HepG2 (cell line): ENCODE data around the gene PEPD. TPM values are rescaled to one million over a fixed set of nuclear protein-coding genes. Genes with fewer than 3 reads are reported as not detected.

Experiments used
- ATAC-seq: fragments of 200-7000 bp; cut with Tn5 transposase; 3 replicates; pipeline ENCODE4 v1.9.1; 2020; ENCODE audit warnings: mild to moderate bottlenecking, moderate library complexity
- BruUV-seq: library from RNA; stranded (reverse); fragments of 400-500 nt; replicated peaks from 2 replicates; lab custom pipeline; 2021; lab: Mats Ljungman, UMichigan
- CTCF ChIA-PET: fragments of 300-600 bp; formaldehyde crosslinking; extraction: SDS; loops from one replicate; lab custom pipeline; 2021; ENCODE audit warnings: low total read pairs, inconsistent platforms, low intra/inter-chr PET ratio; lab: Yijun Ruan, JAX
- POLR2A ChIA-PET: fragments of 350-600 bp; sonication (Branson Sonifier 250); formaldehyde crosslinking; loops from one replicate; lab custom pipeline; 2020; ENCODE audit warnings: antibody characterized with exemption, inconsistent platforms; lab: Yijun Ruan, JAX
- DNase-seq: peaks from one replicate; pipeline ENCODE4 v3.0.0-alpha.2; 2015; ENCODE audit warnings: low spot score
- FAIRE-seq: peaks from 3 replicates; lab custom pipeline; 2011; peaks lifted over from hg19 to GRCh38; lab: Jason Lieb, UNC
- H2AFZ ChIP-seq: one replicate; pipeline ENCODE4 v1.6.1; 2011; ENCODE audit warnings: low read length, inconsistent platforms
- H3K27ac ChIP-seq: fragments of 300-600 bp; 3 replicates; pipeline ENCODE4 v1.8.0; 2011; ENCODE audit warnings: mixed run types, mild to moderate bottlenecking, mixed read lengths, low read length, inconsistent platforms; ENCODE audit not compliant: insufficient read depth; ENCODE audit errors: extremely low read length
- H3K27me3 ChIP-seq, 2 experiments: fragments of 200-600 bp in 1 of 2; 2 replicates in 1 of 2; 3 replicates in 1 of 2; pipeline versions ENCODE4 v1.6.0 to v1.8.0; 2011; ENCODE audit warnings: low read length in 2 of 2, mild to moderate bottlenecking in 2 of 2, moderate library complexity in 2 of 2, inconsistent platforms in 1 of 2; ENCODE audit not compliant: insufficient read depth in 2 of 2, control insufficient read depth in 1 of 2
- H3K36me3 ChIP-seq, 2 experiments: fragments of 200-600 bp in 1 of 2; replicated peaks in 1 of 2; 2 replicates in 1 of 2; 3 replicates in 1 of 2; pipeline versions ENCODE4 v1.5.1 to v1.8.0; 2011; ENCODE audit warnings: low read length in 2 of 2, inconsistent platforms in 1 of 2; ENCODE audit not compliant: insufficient read depth in 2 of 2, control insufficient read depth in 1 of 2
- H3K4me1 ChIP-seq: 2 replicates; pipeline ENCODE4 v1.5.1; 2012; ENCODE audit warnings: low read length, inconsistent platforms; ENCODE audit not compliant: insufficient read depth
- H3K4me2 ChIP-seq: 2 replicates; pipeline ENCODE4 v1.6.0; 2011; ENCODE audit warnings: low read depth, low read length, inconsistent platforms
- H3K4me3 ChIP-seq, 3 experiments: fragments of 200-600 bp in 1 of 3; sonication (generic), shearing (Covaris generic) in 1 of 3; replicated peaks in 1 of 3; 2 replicates each; pipeline ENCODE4 v1.5.1; 2011 to 2016; ENCODE audit warnings: low read length in 3 of 3, inconsistent platforms in 2 of 3, low read depth in 2 of 3, mild to moderate bottlenecking in 2 of 3, control low read depth in 1 of 3, mixed read lengths in 1 of 3; ENCODE audit not compliant: insufficient read depth in 1 of 3
- H3K79me2 ChIP-seq: one replicate; pipeline ENCODE4 v1.6.1; 2011; ENCODE audit warnings: low read length, inconsistent platforms; ENCODE audit not compliant: insufficient read depth
- H3K9ac ChIP-seq: 2 replicates; pipeline ENCODE4 v1.6.0; 2011; ENCODE audit warnings: mild to moderate bottlenecking, low read depth, low read length, inconsistent platforms; ENCODE audit not compliant: insufficient read depth
- H3K9me3 ChIP-seq: 2 replicates; pipeline ENCODE4 v1.5.1; 2012; ENCODE audit warnings: mild to moderate bottlenecking, low read length
- H4K20me1 ChIP-seq: 2 replicates; pipeline ENCODE4 v1.6.0; 2011; ENCODE audit warnings: inconsistent platforms, mild to moderate bottlenecking, low read length, moderate library complexity; ENCODE audit not compliant: insufficient read depth
- CCAR2 ChIP-seq: fragments of 200-400 bp; formaldehyde crosslinking; optimal IDR thresholded peaks from 2 replicates; pipeline ENCODE3; 2018; ENCODE audit warnings: low read depth, mild to moderate bottlenecking, low read length, moderate library complexity
- CEBPB ChIP-seq: IDR thresholded peaks from 2 replicates; pipeline ENCODE4 v1.6.1; 2011; ENCODE audit warnings: low read depth, low read length, improper control_type of control experiment, borderline replicate concordance
- FIP1L1 ChIP-seq: fragments of 200-400 bp; formaldehyde crosslinking; IDR thresholded peaks from 2 replicates; pipeline ENCODE4 v1.6.1; 2018; ENCODE audit warnings: low read depth, mild to moderate bottlenecking, low read length, moderate library complexity, borderline replicate concordance; ENCODE audit not compliant: insufficient read depth
- FOSL2 ChIP-seq: sonication (generic); formaldehyde crosslinking; IDR thresholded peaks from 2 replicates; pipeline ENCODE4 v1.4.0; 2020; ENCODE audit warnings: missing genetic modification reagents
- MXI1 ChIP-seq: IDR thresholded peaks from 3 replicates; pipeline ENCODE4 v1.6.1; 2012; ENCODE audit warnings: low read depth, low read length, inconsistent platforms, borderline replicate concordance
- NFKBIZ ChIP-seq: IDR thresholded peaks from 2 replicates; pipeline ENCODE4 v1.6.1; 2018; ENCODE audit warnings: missing genetic modification reagents, missing compliant biosample characterization
- NPAS2 ChIP-seq: sonication (generic); formaldehyde crosslinking; IDR thresholded peaks from 2 replicates; pipeline ENCODE4 v1.8.0; 2022; ENCODE audit warnings: mild to moderate bottlenecking, missing genetic modification reagents, borderline replicate concordance
- PAXIP1 ChIP-seq: sonication (generic); formaldehyde crosslinking; conservative IDR thresholded peaks from 2 replicates; pipeline ENCODE4 v1.4.0; 2020; ENCODE audit warnings: mild to moderate bottlenecking, missing genetic modification reagents, moderate library complexity
- PHF5A ChIP-seq: IDR thresholded peaks from one replicate; pipeline ENCODE4 v1.6.1; 2018; ENCODE audit warnings: low read depth, missing genetic modification reagents; ENCODE audit not compliant: unreplicated experiment
- WGBS: methylation state at CpG from one replicate; pipeline ENCODE4 v1.1.6; 2017; ENCODE audit warnings: low lambda C conversion rate; 5-methylcytosine and 5-hydroxymethylcytosine counted together
- in situ Hi-C: cut with HindIII; loops from 2 replicates; pipeline ENCODE4 v1.10.0; 2017; ENCODE audit warnings: low pct_unique_long_range_greater_than_20kb; ENCODE audit not compliant: extremely low pct_ligation_motif_present
- intact Hi-C: fragments of 100-400 bp; cut with micrococcal nuclease; formaldehyde crosslinking; loops from one replicate; pipeline ENCODE4 v1.10.0; 2022; ENCODE audit not compliant: unreplicated experiment
- polyA plus RNA-seq, 8 experiments: library from polyadenylated mRNA; depleted of rRNA in 3 of 8; stranded (reverse) in 7 of 8; unstranded in 1 of 8; fragments of >200 nt; fragmentation: Illumina TruSeq in 4 of 8; extraction: Trizol in 4 of 8; gene quantifications; 2 replicates each; pipeline versions ENCODE4 v1.2.1 to v1.2.3, GENCODE V29; 2011 to 2016; ENCODE audit warnings: low read depth in 4 of 8, missing spikeins in 1 of 8, mixed read lengths in 1 of 8; ENCODE audit not compliant: insufficient read depth in 1 of 8
- total RNA-seq, 5 experiments: library from RNA; depleted of rRNA; stranded (reverse); fragments of >200 nt; fragmentation: Illumina TruSeq; extraction: Trizol; gene quantifications; 2 replicates each; pipeline ENCODE4 v1.2.3, GENCODE V29; 2016; ENCODE audit warnings: low read depth in 1 of 5

The PEPD gene
- total and polyA plus RNA-seq, 2 of the 13 experiments (the other 11 are each of a cell fraction or from before 2014, with no cell fraction given) = 60.7 to 75.1 TPM

- CTCF ChIA-PET = no interaction called here
- no peak overlapping the region for H3K4me3 ChIP-seq
- no peaks in the 10 kb centered on the region; a peak in 1 of 5 replicates for H3K27me3 ChIP-seq
- DNase-seq (no peak), ATAC-seq (no peak), FAIRE-seq (no peak)
- intact Hi-C loops (no loop called here), in situ Hi-C loops (no loop called here)
- WGBS = 61% methylated on average over 5 of the region's 5 CpGs
- no peaks in the 10 kb centered on the region for H4K20me1 ChIP-seq
- POLR2A ChIA-PET = interaction anchor here (0.9 to 1.0 kb wide), 2 partner anchors 26 to 64 kb away, joined by 3 read pairs; partner anchors contain the start of gene CEBPA
- no peak overlapping the region for H3K9ac ChIP-seq
- H3K27ac ChIP-seq = no peak overlapping the region
- H3K36me3 ChIP-seq = no peaks in the 10 kb centered on the region
- H2AFZ ChIP-seq = no peak overlapping the region
- H3K79me2 ChIP-seq = no peaks in the 10 kb centered on the region
- TF ChIP-seq CCAR2 (no peak), FIP1L1 (no peak), NFKBIZ (no peak), CEBPB (no peak), FOSL2 (CRISPR knock-in tag) (no peak), PAXIP1 (CRISPR knock-in tag) (no peak), PHF5A (CRISPR knock-in tag) (no peak), MXI1 (no peak), NPAS2 (no peak)
- no peaks in the 10 kb centered on the region for H3K9me3 ChIP-seq
- no peak overlapping the region for H3K4me2 ChIP-seq
- peaks cover 11% of the 10 kb centered on the region for H3K4me1 ChIP-seq
- no TSS peak for BruUV-seq
Observed at GRCh38 chr19:33366897-33367296, 154.7 kb downstream of the PEPD start.
